Gastrocnemius medialis (tissue), 4 donors: ENCODE measurements around the gene HDAC7.

ENCODE experiments used
- CTCF ChIP-seq, 5 experiments: fragments of 450-650 bp in 3 of 5; fragments of 200-600 bp in 2 of 5; sonication (generic) in 2 of 5; IDR thresholded peaks in 4 of 5; conservative IDR thresholded peaks in 1 of 5; 1 replicate in 4 of 5; 2 replicates in 1 of 5; pipeline ENCODE4 v1.5.1; 2016 to 2019; ENCODE audit warnings: antibody characterized with exemption in 5 of 5, mild to moderate bottlenecking in 3 of 5, moderate library complexity in 3 of 5
- POLR2A ChIP-seq, 2 donors: fragments of 450-650 bp; IDR thresholded peaks; one replicate each; pipeline ENCODE4 v1.6.1; 2017; ENCODE audit warnings: antibody characterized with exemption in 2 of 2, mild to moderate bottlenecking in 2 of 2, moderate library complexity in 2 of 2

- peak; percentile 31 to 76 (median 44) for TF ChIP-seq CTCF (IDR thresholded peaks at IDR 0.05 in 4 of 5, conservative IDR thresholded peaks at IDR 0.05 in 1 of 5)
- TF ChIP-seq POLR2A (IDR thresholded peaks at IDR 0.05) = no peak
Observed at GRCh38 chr12:47838286-47838931, 18.7 kb upstream of the HDAC7 start.
